Measurements from ENCODE around the gene PRUNE2. TPM values are rescaled to one million over a fixed set of nuclear protein-coding genes. Genes with fewer than 3 reads are reported as not detected.

PRUNE2 gene
- total and polyA plus RNA-seq, 2 of the 8 experiments (the other 6 are each of a cell fraction or from before 2014, with no cell fraction given): 5.5 to 13.3 TPM

GRCh38 chr9:76884823-76885222, 21.1 kb downstream of the PRUNE2 start:
- Histone ChIP-seq H3K23me2 (ENCODE audit: low read depth, low read length) (no peaks in the 10 kb centered on the region), H2BK20ac (ENCODE audit: low read length) (0 out of 2 replicates have a peak overlapping the region, but pooled peaks have one; percentile 1), H3K79me1 (ENCODE audit: low read depth, low read length) (no peaks in the 10 kb centered on the region), H2AK5ac (ENCODE audit: low read depth, low read length) (no peak overlapping the region), H3K56ac (replicated peaks; ENCODE audit: insufficient read length, low read depth, low read length) (no peak overlapping the region), H3K18ac (ENCODE audit: extremely low read depth, low read length) (no peak overlapping the region), H3K4ac (replicated peaks; ENCODE audit: insufficient read length, low read depth, low read length) (no peak overlapping the region), H2AFZ (ENCODE audit: low read length) (no peak overlapping the region), H2BK12ac (ENCODE audit: low read depth, low read length) (no peak overlapping the region), H3K27ac (ENCODE audit: low read depth, low read length) (no peak overlapping the region), H3K4me2 (ENCODE audit: insufficient read depth in 1 of 2, low read depth in 2 of 2, low read length in 2 of 2) (no peak overlapping the region), H2BK15ac (ENCODE audit: low read length) (no peak overlapping the region), H4K8ac (ENCODE audit: extremely low read depth, insufficient read depth, low read length) (no peak overlapping the region), H3K79me2 (ENCODE audit: control insufficient read depth in 1 of 2, insufficient read depth in 2 of 2, low read length in 2 of 2) (no peaks in the 10 kb centered on the region), H4K5ac (ENCODE audit: insufficient read length, low read depth, low read length) (no peak overlapping the region), H3K9me3 (ENCODE audit: insufficient read depth in 2 of 2, low read depth in 1 of 2, low read length in 1 of 2) (no peaks in the 10 kb centered on the region), H3K36me3 (ENCODE audit: control insufficient read depth in 2 of 4, insufficient read depth in 4 of 4, low read length in 3 of 4) (no peaks in the 10 kb centered on the region), H3K27me3 (replicated peaks in 1 of 4; ENCODE audit: control insufficient read depth in 3 of 4, extremely low read depth in 1 of 4, insufficient read depth in 3 of 4, low read length in 3 of 4) (no peaks in the 10 kb centered on the region), H2BK5ac (ENCODE audit: low read depth, low read length) (no peak overlapping the region), H3K23ac (ENCODE audit: insufficient read length) (no peak overlapping the region), H3K14ac (ENCODE audit: insufficient read length) (no peak overlapping the region), H2BK120ac (replicated peaks; ENCODE audit: low read depth, low read length) (no peak overlapping the region), H4K91ac (replicated peaks; ENCODE audit: insufficient read length, low read length) (no peak overlapping the region), H4K20me1 (replicated peaks in 1 of 2; ENCODE audit: control insufficient read depth in 1 of 2, insufficient read depth in 2 of 2, low read length in 2 of 2) (no peaks in the 10 kb centered on the region), H3K9ac (replicated peaks in 1 of 4; ENCODE audit: extremely low read depth in 1 of 4, low read depth in 3 of 4, low read length in 3 of 4) (no peak overlapping the region), H3K4me3 (ENCODE audit: extremely low read depth in 1 of 4, insufficient read depth in 2 of 4, low read depth in 3 of 4, low read length in 4 of 4) (no peak overlapping the region), H3K4me1 (replicated peaks in 1 of 4; ENCODE audit: control insufficient read depth in 3 of 4, insufficient read depth in 4 of 4, low read length in 3 of 4) (peaks cover 0 to 10% (median 5%) of the 10 kb centered on the region in 4 experiments; a peak in 4 of 7 replicates)
- no peak for FAIRE-seq
- ChIA-PET POLR2A (ENCODE audit: partially characterized antibody) (no interaction called here), CTCF (ENCODE audit: partially characterized antibody) (interaction anchor here (0.6 to 1.1 kb wide), 2 partner anchors 75 to 551 kb away, joined by 3 read pairs; no protein-coding TSS in a partner anchor)
- WGBS, 2 experiments (ENCODE audit: extremely low coverage in 1 of 2, insufficient coverage in 1 of 2, insufficient read length in 1 of 2, insufficient replicate concordance in 2 of 2, low coverage in 1 of 2, low lambda C conversion rate in 2 of 2, missing lambda C conversion rate in 1 of 2): 92% methylated on average over 1 of the region's 1 CpG; no CpG with 5 or more reads in 1 of the 2 experiments
- no peak for DNase-seq (ENCODE audit: low read depth in 1 of 2, low spot score in 2 of 2)
- TF ChIP-seq YY1 (IDR thresholded peaks at IDR 0.05; ENCODE audit: low read depth, low read length) (no peak), CHD2 (IDR thresholded peaks at IDR 0.05; ENCODE audit: low read length) (no peak), SIRT6 (IDR thresholded peaks at IDR 0.05; ENCODE audit: low read length) (no peak), KDM4A (IDR thresholded peaks at IDR 0.05; ENCODE audit: low read depth, low read length, severe bottlenecking) (no peak), GTF2F1 (IDR thresholded peaks at IDR 0.05; ENCODE audit: borderline replicate concordance, low read depth, low read length) (no peak), RAD21 (IDR thresholded peaks at IDR 0.05 in 1 of 2, conservative IDR thresholded peaks at IDR 0.05 in 1 of 2; ENCODE audit: low read depth in 2 of 2, low read length in 2 of 2) (no peak), USF2 (IDR thresholded peaks at IDR 0.05; ENCODE audit: low read length) (no peak), MAFK (IDR thresholded peaks at IDR 0.05; ENCODE audit: low read depth, low read length) (no peak), CTBP2 (IDR thresholded peaks at IDR 0.05; ENCODE audit: borderline replicate concordance, insufficient read depth, insufficient read length, low read length) (no peak), KDM5A (IDR thresholded peaks at IDR 0.05; ENCODE audit: low read length) (no peak), ASH2L (IDR thresholded peaks at IDR 0.05; ENCODE audit: low read length) (no peak), CBX8 (IDR thresholded peaks at IDR 0.05; ENCODE audit: borderline replicate concordance, low read depth, low read length) (no peak), TAF7 (optimal IDR thresholded peaks at IDR 0.05; ENCODE audit: borderline replicate concordance, low read depth, low read length) (no peak)

Measured in H1 (cell line).